ENCODE measurements around the gene MYO9B. TPM values are rescaled to one million over a fixed set of nuclear protein-coding genes. Genes with fewer than 3 reads are reported as not detected.
A peak's percentile ranks its signal among the peaks of the same experiment; 100 is the strongest.

MYO9B gene
- total RNA-seq, 1 experiment from 2014 or later = 68.3 TPM

GRCh38 chr19:17205237-17206140, 129.9 kb downstream of the MYO9B start:
- DNase-seq = peak; percentile 64
- Histone ChIP-seq H4K20me1 (ENCODE audit: low read length) (no peaks in the 10 kb centered on the region), H3K79me2 (ENCODE audit: low read length) (no peaks in the 10 kb centered on the region), H3K27ac (ENCODE audit: low read length) (no peak overlapping the region), H3K27me3 (ENCODE audit: low read length) (no peaks in the 10 kb centered on the region), H3K9me3 (ENCODE audit: low read length) (no peaks in the 10 kb centered on the region), H2AFZ (ENCODE audit: low read length) (no peak overlapping the region), H3K4me2 (ENCODE audit: low read length) (no peak overlapping the region), H3K36me3 (ENCODE audit: low read depth, low read length) (peaks cover 30% of the 10 kb centered on the region), H3K9me2 (replicated peaks; ENCODE audit: low read length) (no peaks in the 10 kb centered on the region), H3K9ac (ENCODE audit: low read length) (no peak overlapping the region), H3K4me1 (ENCODE audit: insufficient read depth, low read length) (0 out of 2 replicates have a peak, but pooled peaks cover 6% of the 10 kb centered on the region), H3K4me3 (ENCODE audit: low read length) (no peak overlapping the region), H3F3A (ENCODE audit: low read length, unreplicated experiment) (peaks cover 7% of the 10 kb centered on the region)
- ATAC-seq = peak; percentile 61
- POLR2A ChIA-PET (ENCODE audit: unreplicated experiment) = no interaction called here
- intact Hi-C loops (cut with micrococcal nuclease) = loop anchor here (2.0 kb wide), 1 partner anchor 77 kb away; no protein-coding TSS in a partner anchor
- CTCF ChIA-PET = interaction anchor here (0.6 kb wide), 1 partner anchor 142 kb away, joined by 5 read pairs; no protein-coding TSS in a partner anchor
- no peak for TF ChIP-seq EZH2 (IDR thresholded peaks at IDR 0.05; ENCODE audit: low read length, unreplicated experiment)
- peak; percentile 84 for TF ChIP-seq CTCF (conservative IDR thresholded peaks at IDR 0.05; ENCODE audit: low read depth, low read length)
- TF ChIP-seq EZH2phosphoT487 (IDR thresholded peaks at IDR 0.05; ENCODE audit: borderline replicate concordance, low read length) = no peak
- no TSS peak for BruUV-seq (replicated peaks)

GRCh38 chr19:17206736-17207581, 131.4 kb downstream of the MYO9B start:
- intact Hi-C loops (cut with micrococcal nuclease) = no loop called here
- Histone ChIP-seq H3K9ac (ENCODE audit: low read length) (no peak overlapping the region), H3F3A (ENCODE audit: low read length, unreplicated experiment) (peaks cover 7% of the 10 kb centered on the region), H3K4me2 (ENCODE audit: low read length) (no peak overlapping the region), H3K4me3 (ENCODE audit: low read length) (no peak overlapping the region), H4K20me1 (ENCODE audit: low read length) (no peaks in the 10 kb centered on the region), H3K79me2 (ENCODE audit: low read length) (no peaks in the 10 kb centered on the region), H3K9me3 (ENCODE audit: low read length) (no peaks in the 10 kb centered on the region), H2AFZ (ENCODE audit: low read length) (no peak overlapping the region), H3K27ac (ENCODE audit: low read length) (no peak overlapping the region), H3K36me3 (ENCODE audit: low read depth, low read length) (peaks cover 15% of the 10 kb centered on the region), H3K27me3 (ENCODE audit: low read length) (no peaks in the 10 kb centered on the region), H3K9me2 (replicated peaks; ENCODE audit: low read length) (no peaks in the 10 kb centered on the region), H3K4me1 (ENCODE audit: insufficient read depth, low read length) (0 out of 2 replicates have a peak, but pooled peaks cover 6% of the 10 kb centered on the region)
- ChIA-PET POLR2A (ENCODE audit: unreplicated experiment) (no interaction called here), CTCF (no interaction called here)
- no TSS peak for BruUV-seq (replicated peaks)
- TF ChIP-seq EZH2 (IDR thresholded peaks at IDR 0.05; ENCODE audit: low read length, unreplicated experiment) (no peak), CTCF (conservative IDR thresholded peaks at IDR 0.05; ENCODE audit: low read depth, low read length) (no peak), EZH2phosphoT487 (IDR thresholded peaks at IDR 0.05; ENCODE audit: borderline replicate concordance, low read length) (no peak)
- DNase-seq (no peak), ATAC-seq (no peak)
